DMS153 (cell line): ENCODE measurements around the gene ZNF841.
"Not testable (repeated sequence)": the region's sequence is repeated elsewhere in the genome, so short reads cannot be mapped to it uniquely, and the experiment has no call there.

Experiments
- DNase-seq: peaks from one replicate; lab custom pipeline; 2025; lab: John Stamatoyannopoulos, UW

Gene ZNF841

DNA sequence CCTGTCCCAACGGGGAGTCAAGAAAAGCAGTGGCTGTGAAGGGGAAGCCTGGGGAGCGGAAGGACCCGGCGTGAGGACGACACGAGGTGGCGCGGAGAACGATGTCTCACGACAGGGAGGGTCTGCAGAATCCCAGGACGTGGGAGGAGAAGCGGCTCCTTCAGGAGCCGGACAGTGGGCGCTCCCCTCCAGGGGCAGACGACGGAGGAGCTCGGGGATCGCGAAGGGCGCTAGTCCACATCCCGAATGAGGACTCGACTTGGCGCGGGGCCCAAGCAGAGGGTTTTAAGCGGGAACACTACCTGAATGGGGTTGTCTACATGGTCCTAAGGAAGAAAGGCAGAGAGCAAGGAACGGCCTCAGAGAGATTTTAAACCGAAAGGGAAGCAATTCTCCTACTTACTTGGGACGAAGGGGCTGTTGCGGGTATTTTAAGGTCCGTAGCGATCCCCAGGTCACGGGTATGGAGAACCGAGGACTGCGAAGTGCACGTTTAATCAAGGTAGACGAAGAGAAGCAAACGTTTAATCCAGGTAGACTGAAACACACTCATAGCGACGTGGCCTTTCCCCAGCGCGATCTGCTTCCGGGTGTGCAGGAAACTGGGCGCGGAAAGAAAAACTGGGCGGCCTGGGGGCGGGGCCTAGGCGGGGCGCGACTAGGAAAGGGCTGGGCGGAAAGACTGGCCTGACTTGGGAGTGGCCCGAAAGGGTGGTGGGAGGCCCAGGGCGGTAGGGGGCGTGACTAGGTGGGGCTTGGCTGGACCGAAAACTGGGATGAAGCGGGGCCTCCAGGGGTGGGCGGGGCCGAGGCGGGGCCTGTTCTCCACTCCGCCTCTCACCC, at the start of gene ZNF841:
TSS of gene ZNF841 (minus strand) at position 594 of the 843 bp plus-strand sequence. CDS start 10,964 bp downstream, outside the sequence.
- peak; percentile 86 for DNase-seq

DNA sequence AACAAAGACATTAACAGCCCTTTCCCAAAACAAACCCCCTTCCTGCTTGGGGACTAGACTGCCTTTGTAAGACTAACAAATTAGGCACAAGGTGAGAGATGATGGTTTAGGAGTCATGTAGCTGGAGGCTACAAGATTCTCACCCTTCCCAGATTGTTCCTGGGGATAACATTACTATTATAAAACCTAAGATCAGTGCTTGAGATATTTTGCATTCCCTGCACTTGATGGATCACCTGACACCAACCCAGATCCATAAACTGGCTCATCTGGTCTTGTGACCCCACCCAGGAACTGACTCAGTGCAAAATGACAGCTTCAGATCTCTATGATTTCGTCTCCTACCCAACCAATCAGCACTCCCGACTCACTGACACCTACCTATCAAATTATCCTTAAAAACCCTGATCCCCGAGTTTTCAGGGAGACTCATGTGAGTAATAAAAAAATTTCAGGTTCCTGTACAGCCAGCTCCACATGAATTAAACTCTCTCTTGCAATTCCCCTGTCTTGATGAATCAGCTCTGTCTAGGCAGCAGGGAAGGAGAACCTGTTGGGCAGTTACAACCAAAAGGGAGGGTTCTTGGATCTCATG, 46.5 kb upstream of the ZNF841 start:
- DNase-seq = no peak

DNA sequence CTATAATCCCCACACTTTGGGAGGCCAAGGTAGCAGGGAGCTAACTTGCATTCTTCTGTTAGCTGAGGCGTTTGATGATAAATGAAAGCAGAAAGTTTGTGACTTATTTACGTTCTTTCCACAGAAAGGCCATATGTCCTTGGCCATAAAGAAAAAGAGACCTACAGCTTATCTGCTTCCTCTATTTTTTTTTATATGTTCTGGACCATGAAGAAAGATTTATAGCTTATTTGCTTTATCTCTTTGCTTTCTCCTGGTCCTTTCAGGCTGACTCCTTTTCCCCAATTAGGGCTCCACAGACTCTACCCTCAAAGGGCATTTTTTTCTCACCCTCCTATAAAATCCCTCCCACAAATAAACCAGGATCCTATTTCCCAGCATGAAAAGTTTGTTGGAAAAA, 45.6 kb upstream of the ZNF841 start:
- no peak for DNase-seq

DNA sequence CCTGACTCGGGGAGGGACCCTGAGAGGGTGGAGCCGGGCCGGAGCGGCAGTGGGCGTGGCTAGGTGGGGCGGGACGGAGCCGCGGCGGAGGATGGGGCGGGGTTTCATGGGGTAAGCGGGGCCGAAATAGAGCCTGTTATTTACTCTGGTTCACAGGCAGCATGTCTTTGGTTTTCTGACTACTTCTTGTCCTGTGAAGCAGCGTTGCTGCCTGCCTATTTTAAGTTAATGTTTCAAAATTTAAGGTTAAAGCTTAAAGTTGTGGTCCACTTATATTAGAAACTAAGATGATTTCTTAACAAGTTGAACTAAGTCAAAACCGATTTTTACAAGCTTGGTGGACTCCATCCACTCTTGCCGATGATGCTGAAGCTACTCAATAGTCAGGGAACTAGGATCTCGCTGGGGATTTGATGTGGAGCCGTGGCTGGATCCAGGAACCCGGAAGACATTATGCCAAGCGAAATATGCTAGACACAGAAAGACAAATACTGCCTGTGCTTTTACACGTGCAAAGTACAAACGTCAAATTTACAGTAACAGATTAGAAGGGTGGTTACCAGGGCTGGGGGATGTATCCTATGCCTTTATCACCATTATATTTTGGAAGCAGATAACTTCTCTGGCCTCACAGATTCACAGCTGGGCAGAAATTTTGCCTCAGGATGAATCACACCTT, 44.6 kb upstream of the ZNF841 start:
- DNase-seq = peak; percentile 52

DNA sequence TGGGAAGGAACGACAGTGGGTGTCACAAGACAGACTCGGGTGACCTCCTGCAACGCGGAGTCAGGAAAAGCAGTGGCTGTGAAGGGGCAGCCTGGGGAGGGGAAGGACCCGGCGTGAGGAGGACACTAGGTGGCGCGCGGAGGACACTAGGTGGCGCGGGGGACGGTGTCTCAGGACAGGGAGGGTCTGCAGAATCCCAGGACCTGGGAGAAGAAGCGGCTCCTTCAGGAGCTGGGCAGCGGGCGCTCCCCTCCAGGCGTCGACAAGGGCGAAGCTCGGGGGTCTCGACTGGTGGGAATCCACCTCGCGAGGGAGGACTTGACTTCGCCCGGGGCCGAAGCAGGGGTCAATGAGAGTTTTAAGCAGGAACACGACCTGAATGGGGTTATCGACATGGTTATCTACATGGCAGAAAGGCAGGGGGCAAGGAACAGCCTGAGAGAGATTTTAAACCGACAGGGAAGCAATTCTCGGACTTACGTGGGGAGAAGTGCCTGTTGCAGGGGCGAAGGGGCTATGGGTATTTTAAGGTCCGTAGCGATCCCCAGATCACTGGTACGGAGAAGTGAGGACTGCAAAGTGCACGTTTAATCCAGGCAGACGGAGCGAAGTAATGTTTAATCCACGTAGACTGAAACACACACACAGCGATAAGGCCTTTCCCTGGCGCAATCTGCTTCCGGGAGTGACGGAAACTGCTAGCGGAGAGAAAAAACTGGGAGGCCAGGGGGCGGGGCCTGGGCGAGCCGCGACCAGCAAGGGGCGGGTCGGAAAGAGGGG, 43.9 kb upstream of the ZNF841 start, which contains the start of gene ZNF616:
TSS of gene ZNF616 (minus strand) at position 687 of the 780 bp plus-strand sequence. CDS start 9,426 bp downstream, outside the sequence.
- peak; percentile 88 for DNase-seq

DNA sequence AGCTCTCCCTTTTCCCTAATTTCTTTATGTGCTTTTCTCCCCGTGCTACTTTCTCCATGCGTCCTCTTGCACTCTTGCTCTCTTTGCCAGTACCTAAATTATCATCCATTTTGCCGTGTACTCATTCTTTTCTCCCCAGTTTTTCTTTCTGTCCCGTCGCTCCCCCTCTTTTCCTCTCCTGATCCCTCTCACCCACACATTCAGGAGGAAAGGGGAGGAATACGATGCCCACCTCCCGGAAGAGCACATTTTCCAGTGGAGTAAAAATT, 43.4 kb upstream of the ZNF841 start:
- DNase-seq = no peak

DNA sequence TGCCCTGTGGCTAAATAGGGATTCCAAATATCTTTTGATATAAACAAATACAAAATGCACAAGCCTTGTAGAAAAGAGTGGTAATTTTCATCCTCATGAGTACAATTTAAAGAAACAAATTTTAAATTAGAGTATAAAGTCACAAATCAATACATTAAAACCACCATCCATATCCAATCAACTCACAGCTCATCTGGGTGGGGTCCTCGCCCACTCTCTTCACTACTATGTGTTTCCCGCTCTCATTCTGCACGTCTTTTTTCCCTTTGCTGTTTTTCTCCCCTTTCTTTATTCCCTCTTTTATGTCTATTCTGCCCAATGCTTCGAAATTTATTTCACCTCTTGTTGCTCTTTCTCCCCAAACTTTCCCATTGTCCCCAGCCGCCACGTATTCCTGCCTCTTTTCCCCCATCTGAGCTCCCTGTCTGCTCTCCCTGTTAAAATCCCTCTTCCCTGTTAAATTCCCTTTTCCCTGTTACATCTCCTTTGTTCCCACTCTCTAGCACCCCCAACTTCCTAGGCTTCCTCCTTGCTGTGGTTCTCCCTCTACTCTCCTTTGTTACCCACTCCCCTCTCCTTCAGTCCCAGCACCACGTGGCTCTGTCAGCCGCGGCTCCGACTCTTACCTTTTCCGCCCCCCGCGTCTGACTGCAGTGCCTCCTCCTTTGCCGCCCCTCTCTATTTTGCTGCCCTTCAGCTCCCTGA, 42.9 kb upstream of the ZNF841 start:
- DNase-seq = no peak

DNA sequence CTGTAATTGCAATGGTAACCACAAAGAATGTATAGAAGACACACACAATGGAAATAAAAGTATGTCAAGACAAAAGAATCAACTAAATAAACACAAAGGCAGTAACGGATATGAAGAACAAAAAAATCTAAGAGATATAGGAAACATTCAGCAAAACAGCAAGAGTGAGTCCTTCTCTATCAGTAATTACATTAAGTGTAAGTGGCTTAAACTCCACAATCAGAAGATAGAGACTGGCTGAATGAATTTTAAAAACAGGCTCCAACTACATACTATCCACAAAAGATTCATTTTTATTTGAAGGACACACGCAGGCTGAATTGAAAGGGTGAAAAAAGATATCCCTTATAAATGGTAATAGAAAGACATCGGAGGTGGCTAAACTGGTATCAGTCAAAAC, 24.7 kb upstream of the ZNF841 start:
- no peak for DNase-seq

DNA sequence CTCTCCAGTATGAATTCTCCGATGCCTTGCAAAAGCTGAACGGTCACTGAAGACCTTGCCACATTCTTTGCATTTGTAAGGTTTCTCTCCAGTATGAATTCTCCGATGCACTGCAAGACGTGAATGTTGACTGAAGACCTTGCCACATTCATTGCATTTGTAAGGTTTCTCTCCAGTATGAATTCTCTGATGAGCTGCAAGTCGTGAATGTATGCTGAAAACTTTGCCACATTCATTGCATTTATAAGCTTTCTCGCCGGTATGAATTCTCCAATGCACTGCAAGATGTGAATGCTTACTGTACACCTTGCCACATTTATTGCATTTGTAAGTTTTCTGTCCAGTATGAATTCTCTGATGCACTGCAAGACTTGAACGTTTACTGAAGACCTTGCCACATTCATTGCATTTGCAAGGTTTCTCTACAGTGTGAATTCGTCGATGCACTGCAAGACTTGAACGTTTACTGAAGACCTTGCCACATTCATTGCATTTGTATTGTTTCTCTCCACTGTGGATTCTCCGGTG, 20.0 kb upstream of the ZNF841 start:
- no peak for DNase-seq

DNA sequence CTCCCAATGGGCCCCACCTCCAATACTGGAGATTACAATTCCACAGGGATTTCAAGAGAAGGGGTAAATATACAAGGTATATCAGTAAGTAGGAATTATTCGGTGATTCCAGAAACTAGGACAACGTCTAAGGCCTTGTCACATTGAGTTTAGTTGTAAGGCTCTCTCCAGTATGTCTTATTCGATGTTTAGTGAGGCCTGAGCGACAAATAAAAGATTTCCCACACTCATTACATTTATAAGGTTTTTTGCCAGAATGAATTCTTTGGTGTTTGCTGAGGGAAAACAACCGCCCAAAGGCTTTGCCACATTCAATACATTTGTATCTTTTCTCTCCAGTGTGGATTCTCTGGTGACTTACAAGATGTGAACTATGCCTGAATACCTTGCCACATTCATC, 19.1 kb upstream of the ZNF841 start:
- DNase-seq = no peak

DNA sequence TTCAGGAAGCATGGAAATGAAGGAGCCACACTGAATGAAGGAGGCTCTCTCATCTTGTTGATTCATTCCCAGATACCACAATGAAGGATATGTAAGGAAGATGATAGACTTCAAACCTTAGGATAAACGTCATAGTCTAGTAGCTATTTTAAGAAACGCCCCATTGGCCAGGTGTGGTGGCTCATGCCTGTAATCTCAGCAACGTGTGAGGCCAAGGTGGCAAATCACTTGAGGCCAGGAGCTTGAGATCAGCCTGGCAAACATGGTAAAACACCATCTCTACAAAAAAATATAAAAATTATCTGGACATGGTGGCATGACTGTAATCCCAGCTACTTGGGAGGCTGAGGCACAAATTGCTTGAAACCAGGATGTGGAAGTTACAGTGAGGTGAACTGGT, 17.1 kb upstream of the ZNF841 start:
- DNase-seq = no peak

DNA sequence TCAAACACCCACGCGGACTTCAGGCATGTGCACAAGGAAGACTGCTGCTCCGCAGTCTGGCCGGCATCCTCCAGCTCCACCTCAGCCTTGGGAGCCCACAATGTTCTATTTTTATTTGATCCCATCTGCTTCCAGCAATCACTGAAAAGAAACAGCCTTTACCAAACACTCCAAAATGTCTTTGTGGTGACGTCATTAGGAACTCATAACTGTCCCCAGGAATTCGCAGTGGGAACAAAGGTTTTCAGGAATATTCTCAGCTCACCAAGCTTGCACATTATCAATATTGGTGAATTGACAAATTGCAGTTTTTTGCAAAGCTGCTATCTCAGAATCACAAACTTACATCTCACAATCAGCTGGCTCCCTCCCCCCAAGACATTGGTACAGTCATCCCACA, 15.2 kb upstream of the ZNF841 start:
- DNase-seq = no peak

DNA sequence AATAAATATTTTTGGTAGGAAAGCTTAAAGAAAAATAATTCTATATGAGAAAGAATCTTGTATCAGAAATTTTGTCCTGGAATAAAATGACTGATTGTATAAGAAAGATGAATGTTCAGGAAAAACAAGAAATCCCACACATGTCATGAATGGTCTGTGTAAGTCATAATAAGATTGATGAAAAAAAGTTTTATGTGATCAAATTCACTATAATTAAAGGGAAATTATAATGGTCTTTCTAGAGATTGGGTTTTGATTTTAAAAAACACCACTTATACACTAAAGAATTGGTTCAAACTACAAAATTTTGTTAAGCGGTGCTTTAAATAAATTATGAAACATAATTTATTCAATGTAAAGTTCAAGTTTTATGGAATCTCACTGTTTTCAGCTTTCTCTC, 7.2 kb upstream of the ZNF841 start:
- no peak for DNase-seq

DNA sequence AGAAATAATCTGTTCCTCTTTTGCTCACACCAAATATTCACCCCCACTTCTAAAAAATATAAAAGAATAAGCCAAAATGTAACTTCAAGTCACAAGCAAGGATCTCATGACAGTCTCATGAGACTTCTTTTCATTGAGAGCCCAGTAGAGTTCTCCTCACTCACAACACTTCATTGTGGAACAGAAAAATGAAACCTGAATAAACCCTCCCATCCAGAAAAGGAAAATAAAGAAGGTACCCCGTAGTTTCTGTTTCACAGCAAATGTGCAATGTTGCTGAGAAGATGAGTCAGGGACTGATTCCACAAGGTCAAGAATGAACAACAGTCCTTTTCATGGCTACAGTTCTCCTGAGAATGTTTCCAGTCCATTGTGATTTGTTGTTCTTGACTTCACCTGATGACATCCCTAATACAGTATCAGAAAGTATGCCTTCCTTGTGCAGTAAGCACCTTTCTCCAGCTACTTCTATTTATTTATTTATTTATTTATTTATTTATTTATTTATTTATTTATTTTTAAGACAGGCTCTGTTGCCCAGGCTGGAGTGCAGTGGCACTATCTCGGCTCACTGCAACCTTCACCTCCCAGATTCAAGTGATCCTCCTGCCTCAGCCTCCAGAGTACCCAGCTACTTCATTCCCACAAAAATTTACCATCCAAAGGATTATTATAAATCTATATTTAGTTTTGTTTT, 6.4 kb upstream of the ZNF841 start:
- no peak for DNase-seq

DNA sequence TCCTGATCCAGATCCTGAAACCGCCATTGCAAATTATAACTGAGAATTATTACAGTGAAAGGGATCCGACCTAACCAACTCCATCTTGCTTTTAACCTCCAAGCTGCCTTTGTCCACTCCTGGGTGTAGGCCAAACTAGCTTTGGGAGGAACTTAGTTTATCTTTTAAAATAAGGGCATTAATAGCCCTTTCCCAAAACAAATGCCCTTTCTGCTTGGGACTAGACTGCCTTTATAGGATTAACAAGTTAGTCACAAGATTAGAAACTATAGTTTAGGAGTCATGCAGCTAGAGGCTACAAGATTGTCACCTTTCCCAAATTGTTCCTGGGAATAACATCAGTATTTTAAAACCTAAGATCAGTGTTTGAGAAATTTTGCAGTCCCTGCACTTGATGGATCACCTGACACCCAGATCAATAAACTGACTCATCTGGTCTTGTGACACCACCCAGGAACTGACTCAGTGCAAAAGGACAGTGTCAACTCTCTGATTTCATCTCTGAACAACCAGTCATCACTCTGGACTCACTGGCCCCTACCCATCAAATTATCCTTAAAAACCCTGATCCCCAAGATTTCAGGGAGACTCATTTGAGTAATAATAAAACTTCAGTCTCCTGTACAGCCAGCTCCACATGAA, 4.1 kb upstream of the ZNF841 start:
- DNase-seq = no peak

DNA sequence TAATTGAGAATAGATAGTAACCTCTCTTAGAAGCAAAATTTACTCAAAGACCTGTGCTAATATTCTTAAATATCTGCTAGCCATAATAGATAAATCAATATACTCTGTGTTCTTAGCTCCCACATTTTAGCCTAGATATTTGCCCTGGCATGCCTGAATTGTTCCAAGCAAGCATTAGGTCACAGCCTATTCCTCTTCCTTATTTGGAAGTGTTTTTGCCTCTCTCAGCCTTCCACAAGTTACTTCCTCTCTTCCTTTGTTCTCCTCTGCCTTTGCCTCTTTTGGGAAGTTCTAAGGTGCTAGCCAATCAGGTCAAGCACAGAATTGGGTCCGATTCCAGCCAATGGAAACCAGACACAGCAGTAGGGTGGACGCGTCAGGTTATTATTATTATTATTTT, 851 bp upstream of the ZNF841 start:
- DNase-seq = not testable (repeated sequence)

DNA sequence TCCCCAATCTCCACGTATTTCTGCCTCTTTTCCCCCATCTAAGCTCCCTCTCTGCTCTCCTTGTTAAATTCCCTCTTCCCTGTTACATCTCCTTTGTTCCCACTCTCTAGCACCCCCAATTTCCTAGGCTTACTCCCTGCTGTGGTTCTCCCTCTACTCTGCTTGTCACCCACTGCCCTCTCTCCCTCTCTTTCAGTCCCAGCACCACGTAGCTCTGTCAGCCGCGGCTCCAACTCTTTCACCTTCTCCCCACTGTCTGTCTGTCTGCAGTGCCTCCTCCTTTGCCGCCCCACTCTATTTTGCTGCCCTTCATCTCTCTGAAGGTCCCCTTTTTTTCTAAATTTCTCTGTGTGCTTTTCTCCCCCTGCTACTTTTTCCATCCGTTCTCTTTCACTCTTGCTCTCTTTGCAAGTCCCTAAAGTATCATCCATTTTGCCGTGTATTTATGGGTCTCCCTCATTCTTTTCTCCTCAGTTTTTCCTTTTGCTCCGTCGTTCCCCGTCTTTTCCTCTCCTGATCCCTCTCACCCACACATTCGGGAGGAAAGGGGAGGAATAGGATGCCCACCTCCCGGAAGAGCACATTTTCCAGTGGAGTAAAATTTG, 937 bp downstream of the ZNF841 start:
- no peak for DNase-seq

DNA sequence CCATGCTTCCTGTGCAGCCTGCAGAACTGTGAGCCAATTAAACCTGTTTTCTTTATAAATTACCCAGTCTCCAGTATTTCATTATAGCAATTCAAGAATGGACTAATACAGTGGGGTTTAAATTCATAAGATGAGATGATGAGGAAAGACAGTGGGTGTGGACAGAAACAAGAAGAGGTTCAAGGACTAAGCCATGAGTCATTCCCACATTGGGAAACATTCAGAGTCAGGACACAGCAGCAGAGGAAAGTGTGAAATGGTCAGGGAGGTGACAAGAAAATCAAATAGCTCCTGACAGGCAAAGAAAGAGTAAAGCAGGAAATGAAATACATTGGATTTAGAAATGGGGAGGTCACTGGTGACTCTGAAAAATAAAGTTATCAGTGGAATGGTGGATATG, 9.1 kb downstream of the ZNF841 start:
- no peak for DNase-seq

DNA sequence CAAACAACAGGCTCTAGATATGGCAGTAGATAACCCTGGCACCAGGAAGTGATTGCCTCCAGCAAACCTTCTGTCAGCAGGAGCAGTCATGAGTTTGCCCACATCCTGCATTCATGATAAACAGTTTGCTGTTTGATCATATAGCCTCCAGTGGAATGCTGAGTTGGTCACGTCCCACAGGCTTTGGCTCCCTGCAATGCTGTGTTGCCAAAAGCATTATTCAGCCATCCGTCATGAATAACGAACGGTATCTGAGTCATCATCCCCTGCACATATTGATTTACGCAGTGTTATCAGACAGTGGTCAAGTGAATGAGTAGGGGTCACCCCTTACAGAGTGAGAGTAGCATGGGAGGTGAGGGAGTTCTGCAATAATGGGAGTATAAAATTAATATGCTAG, 25.1 kb downstream of the ZNF841 start:
- DNase-seq = no peak

DNA sequence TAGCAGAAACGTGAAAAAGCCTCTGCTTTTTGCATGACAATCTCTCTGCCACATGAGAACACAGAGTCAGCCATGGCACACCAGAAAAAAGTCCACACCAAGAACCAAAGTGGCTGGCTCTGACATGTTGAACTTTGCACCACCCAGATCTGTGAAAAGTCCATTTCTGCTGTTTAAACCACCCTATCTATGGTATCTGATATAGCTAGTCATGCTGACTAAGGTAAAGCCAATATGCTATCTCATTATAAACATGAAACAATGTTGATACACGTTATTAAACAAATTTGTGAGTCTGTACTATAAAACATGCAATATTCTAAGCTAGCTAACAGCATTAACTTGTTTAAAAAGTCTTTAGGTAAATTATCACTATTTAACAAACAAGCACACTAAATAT, 25.9 kb downstream of the ZNF841 start:
- DNase-seq = no peak
